Measurements from ENCODE around the gene PLAAT2.
A peak's percentile ranks its signal among the peaks of the same experiment; 100 is the strongest.
"Not testable (repeated sequence)": the region's sequence is repeated elsewhere in the genome, so short reads cannot be mapped to it uniquely, and the experiment has no call there.

The PLAAT2 gene

DNA sequence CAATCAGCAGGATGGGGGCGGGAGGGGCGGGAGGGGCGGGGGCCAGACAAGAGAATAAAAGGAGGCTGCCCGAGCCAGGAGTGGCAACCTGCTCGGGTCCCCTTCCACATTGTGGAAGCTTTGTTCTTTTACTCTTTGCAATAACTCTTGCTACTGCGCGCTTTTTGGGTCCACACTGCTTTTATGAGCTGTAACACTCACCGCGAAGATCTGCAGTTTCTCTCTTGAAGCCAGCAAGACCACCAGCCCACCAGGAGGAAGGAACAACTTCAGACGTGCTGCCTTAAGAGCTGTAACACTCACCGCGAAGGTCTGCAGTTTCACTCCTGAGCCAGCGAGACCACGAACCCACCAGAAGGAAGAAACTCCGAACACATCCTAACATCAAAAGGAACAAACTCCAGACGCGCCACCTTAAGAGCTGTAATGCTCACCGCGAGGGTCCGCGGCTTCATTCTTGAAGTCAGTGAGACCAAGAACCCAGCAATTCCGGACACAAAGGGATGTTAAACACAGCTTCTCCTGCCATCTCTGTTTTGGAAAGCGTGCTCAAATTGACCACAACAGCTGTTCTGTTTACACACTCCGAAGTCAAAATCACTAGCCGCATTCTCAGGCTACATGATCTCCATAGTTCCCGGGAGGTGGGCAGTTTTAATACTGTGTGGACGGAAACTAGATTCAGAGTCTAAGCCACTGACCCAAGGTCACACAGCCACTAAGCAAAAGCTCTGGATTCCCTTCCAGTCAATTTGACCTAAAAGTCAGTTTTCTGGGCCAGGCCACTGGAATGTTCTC lies 11.9 kb downstream of the PLAAT2 start:
- no peak overlapping the region for H3K27ac ChIP-seq
- DNase-seq (ENCODE audit: low read depth, low spot score): no peak

DNA sequence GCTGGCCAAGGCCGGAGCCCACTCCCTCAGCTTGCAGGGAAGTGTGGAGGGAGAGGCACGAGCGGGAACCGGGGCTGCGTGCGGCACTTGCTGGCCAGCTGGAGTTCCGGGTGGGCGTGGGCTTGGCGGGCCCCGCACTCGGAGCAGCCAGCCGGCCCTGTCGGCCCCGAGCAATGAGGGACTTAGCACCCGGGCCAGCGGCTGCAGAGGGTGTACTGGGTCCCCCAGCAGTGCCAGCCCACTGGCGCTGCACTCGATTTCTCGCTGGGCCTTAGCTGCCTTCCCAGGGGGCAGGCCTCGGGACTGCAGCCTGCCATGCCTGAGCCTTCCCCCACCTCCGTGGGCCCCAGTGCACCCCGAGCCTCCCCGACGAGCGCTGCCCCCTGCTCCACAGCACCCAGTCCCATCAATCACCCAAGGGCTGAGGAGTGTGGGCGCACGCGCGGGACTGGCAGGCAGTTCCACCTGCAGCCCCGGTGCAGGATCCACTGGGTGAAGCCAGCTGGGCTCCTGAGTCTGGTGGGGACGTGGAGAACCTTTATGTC lies 13.0 kb downstream of the PLAAT2 start:
- DNase-seq (ENCODE audit: low read depth, low spot score); H3K27ac ChIP-seq: not testable (repeated sequence)

DNA sequence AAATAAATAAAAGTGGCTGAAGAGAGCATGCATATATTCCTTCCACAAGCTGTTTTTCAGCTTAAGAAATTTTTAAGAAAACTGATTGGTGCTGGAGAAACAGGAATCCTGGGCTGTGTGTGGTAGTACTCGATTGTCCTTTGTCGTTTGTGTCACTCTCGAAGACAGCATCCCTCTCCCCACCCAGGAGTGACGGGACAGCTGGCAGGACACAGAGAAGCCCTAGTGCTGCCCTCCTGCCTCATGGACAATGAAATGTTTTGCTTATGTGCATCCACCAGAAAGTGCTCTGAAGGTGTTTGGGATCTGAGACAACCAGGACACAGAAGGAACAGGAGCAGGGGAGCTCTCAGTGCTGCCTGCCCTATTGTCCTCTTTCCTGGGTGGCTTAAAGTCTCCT lies 13.8 kb downstream of the PLAAT2 start:
- no peak for DNase-seq (ENCODE audit: low read depth, low spot score)
- no peak overlapping the region for H3K27ac ChIP-seq

DNA sequence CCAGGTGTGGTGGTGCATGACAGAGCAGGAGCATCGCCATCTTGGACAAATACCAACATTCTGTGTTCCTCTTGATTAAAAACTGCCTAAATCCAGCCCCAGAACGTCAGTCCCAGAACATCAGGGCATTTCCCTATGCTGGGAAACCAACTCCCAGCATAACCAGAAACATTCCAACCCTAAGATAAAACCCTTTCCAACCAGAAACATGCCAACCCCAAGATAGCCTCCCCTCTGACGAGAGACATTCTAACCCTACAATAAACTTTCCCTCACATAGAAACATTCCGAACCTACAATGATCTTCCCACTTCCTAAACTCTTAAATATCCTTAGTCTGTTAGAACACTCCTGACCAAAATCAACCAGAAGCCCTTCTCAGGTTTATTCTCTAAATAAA lies 15.0 kb downstream of the PLAAT2 start:
- no peak for DNase-seq (ENCODE audit: low read depth, low spot score)

DNA sequence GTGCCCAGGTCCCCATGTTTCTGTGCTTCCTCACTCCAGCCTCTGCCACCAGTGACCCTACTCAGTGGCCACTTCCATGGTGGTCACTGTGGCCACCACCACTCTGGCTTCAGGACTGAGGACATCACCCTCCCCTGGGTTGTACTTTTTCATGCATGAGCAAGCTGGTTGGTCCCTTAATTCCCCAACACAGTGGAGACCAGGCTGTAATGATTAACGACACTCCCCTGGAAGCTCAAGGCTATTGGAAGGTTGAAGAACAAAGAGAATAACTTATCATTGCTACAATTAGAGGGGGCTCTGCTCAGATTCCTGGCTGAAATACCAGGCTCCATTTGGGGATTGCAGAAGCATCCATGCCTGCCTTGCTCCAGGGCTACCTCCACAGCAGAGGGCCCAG lies 16.1 kb downstream of the PLAAT2 start:
- DNase-seq (ENCODE audit: low read depth, low spot score): no peak
- no peak overlapping the region for H3K27ac ChIP-seq

More for the DNA sequence above, 15.0 kb downstream of the PLAAT2 start:
- H3K27ac ChIP-seq: no peak overlapping the region

DNA sequence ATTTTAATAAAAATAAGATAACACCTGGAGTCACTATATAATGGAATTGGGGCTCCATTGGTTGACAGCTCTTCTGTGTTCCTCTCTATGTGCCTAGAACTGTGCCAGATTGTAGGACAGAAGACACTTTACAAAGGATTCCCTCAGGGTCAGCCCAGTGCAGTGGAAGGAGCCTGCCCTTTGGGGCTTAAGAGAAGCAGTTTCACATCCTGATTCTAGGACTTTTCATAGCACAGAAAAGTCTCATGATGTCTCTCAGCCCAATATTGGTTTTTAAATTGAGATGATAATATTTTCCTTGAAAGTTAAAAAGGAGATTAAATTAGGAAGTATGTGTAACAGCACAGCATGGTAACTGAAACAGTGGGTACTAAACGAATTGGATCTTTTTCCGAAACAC lies 19.5 kb downstream of the PLAAT2 start:
- DNase-seq (ENCODE audit: low read depth, low spot score): no peak
- H3K27ac ChIP-seq: no peak overlapping the region

DNA sequence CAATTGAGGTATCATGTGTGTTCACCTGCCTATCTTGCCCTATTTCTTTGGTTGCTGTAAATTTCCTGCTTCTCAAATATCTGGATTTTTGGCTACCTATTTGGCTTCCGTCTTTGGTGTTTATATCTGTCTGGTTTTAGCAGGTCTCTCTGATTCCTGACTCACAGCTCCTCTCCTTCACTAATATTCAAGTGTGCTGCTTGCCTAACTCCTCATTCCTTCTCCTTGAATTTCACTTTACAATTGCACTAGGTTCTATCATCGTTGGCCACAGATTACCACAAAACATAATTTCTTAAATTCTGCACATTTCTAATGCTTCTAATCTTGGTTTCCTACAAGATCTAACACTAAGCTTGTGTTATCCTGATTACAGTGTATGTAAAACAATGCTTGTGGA lies 20.7 kb downstream of the PLAAT2 start:
- H3K27ac ChIP-seq; DNase-seq (ENCODE audit: low read depth, low spot score): not testable (repeated sequence)

DNA sequence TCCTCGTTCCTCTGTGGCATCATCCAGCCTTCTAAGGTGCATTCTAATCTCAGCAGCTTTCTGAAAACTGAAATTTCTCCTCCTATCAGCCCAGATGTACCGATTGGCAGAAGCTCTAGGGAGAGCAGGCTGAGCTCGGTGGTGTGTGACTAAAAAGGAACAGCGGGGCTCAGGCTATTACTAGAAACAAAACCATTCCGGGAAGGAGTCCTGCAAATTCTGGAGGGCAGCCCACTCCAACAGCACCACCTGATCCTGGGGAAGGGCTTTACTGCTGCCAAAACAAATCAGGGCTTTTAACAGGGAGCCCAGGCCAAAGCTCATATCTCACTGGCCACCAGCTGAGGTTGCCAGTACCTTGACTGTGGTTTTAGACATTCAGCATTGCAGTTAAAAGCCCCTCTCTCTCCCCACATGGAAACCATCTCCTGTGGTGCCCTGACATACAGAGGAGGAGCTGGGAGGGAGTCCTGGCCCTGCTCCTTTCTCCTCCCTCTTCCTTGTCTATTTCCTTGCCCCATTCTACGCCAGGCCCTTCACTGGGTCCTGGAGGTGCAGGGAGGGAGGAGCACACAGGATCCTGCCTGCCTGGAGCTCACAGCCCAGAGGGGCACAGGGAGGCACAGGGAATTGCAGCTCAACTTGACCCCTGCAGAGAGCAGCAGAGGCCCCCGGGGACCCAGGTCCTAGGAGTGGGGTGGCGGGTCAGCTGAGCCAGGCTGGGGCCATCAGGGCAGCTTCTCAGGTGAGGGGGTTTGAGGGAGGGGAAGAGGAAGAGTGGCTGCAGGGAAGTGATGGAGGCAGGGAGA lies 25.7 kb downstream of the PLAAT2 start:
- no peak for DNase-seq (ENCODE audit: low read depth, low spot score)
- H3K27ac ChIP-seq: no peak overlapping the region

DNA sequence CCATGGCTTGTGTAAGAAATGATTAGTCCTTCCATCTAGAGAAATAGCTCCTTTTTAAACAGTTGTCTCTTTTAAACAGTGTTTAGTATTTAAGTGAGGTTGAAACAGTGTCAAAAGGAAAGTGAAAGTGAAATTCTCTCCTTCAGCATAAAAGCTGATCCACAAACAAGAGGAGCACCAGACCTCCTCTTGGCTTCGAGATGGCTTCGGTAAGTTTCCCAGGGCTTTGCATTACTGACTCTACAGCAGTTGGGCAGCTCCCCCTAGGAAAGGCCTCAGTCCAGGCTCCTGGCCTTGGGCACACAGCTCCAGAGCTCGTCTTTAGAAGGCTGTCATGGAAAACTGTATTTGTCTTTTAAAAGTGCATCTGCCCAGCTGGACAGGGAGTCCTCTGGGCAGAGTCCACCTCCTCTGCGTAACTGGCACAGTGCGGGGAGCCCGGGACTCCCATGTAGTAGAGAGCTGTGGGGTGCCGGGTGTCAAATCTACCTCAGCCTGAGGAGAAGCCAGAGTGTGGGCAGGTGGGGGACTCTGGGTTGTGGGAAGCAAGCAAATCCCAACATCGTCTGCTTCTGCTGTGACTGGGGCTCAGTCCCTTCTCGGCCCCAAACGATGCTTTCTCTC lies 26.4 kb downstream of the PLAAT2 start, which contains the start of gene PLAAT4:
PLAAT4 (plus strand) TSS at position 140 of the 624 bp plus-strand sequence; CDS start at position 201, 61 bp downstream.
- no peak for DNase-seq (ENCODE audit: low read depth, low spot score)
- H3K27ac ChIP-seq: no peak within 1 kb of the TSS

DNA sequence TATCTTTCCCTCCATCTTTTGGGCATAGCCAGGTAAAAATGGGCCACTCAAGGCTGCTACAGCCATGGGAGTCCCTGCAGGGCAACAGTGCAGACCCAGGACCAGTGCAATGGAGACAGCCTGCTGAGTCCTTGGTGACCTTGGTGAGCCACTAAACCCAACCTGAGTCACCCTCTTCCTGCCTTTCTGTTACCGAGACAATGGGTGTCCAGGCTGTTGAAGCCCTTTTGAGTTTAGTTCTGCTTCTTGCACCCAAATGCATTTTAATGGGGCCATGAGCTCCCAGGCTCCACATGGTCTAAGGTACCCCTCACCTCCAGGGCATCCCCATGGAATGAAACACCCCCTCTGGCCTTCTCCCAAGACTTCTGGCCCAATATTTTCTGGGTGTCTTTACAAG lies 27.4 kb downstream of the PLAAT2 start:
- DNase-seq (ENCODE audit: low read depth, low spot score): no peak
- H3K27ac ChIP-seq: no peak overlapping the region

DNA sequence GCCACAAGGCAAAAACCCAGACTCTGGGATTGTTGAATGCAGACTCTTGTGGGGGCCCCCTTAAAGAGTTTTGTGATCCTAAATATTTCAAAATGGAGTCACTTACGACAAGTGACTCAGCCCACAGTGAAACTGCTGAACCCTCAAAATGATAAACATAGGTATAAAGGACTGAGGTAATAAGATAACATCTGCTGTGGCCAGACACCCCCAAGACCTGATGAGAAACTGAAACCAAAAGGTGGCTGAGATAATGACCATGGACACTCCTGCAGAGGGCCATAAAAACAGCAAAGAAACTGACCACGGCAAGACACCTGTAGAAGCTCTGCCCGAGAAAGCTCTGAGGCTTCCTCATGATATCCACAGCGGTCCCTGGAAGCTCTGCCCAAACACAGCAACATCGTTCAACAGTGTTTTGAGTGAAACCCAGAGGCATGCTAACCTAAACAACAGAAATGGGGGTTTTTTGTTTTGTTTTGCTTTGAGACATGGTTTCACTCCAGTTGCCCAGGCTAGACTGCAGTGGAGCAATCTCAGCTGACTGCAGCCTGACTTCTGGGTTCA lies 28.2 kb downstream of the PLAAT2 start:
- no peak for DNase-seq (ENCODE audit: low read depth, low spot score)
- H3K27ac ChIP-seq: no peak overlapping the region

DNA sequence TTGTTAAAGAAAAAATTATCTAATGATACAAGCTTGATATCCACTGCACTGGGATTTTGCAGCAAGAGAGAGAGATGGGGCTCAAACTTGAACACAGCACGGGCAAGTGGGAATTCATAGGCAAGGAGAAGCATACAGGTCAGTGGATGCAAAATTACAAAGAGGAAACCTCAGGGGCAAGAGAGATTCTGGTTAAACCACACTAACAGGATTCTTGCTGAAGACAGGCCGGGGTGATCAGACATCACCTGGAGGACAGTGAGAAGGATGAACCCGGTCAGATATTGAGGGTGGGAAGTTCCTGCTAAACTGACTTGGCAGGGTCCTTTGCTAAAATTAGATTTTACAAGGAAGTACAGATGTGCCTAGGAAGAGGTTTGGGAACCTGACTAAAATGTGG lies 29.1 kb downstream of the PLAAT2 start:
- H3K27ac ChIP-seq: no peak overlapping the region
- no peak for DNase-seq (ENCODE audit: low read depth, low spot score)

DNA sequence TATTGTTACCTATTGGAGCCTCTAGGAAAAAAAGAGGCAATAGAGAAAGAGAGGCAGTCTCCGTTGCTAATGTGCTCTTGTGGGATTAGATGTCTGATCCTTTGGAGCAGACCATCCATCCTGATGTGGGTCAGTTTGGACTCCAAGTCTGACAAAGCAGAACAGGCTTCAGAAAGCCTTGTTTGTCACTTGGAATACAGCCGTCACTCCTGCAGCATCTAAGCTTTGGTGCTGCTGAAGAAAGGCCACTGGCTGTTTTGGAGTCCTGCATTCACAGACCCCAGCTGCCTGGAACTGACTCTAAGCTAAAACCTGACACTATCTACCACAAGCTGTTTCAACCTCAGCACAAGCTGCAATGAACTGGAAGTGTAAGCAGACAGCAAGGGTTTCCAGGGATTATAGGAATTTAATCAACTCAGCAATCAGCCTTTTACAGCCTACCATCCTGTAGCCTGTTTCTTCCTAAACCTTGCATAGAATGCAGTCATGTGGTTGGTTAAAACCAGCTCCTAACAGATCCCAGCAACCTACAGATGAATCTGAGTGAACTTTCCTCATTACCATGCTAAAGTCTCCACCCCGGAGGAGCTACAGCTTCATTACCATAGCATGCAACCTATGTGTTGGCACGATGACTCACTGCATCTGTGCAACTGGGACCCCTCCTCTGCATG lies 30.2 kb downstream of the PLAAT2 start:
- no peak for DNase-seq (ENCODE audit: low read depth, low spot score)
- no peak overlapping the region for H3K27ac ChIP-seq

DNA sequence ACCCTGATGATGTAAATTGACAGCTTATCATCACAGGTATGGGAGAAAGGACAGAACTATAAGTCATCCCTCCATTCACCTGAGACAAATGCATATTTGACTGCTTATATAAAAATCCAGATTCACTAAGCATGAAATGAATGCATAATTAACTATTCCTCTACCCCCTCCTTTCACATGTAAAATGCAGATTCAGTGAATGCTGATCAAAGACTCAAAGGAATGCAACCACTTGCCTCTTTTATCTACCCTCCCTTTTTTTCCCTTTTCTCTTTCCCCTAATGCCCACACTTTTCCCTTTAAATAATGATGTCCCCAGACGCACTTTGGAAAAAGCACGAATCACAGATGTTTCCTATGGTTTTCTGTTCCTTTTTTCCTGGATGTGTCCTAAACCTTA lies 31.1 kb downstream of the PLAAT2 start:
- no peak for DNase-seq (ENCODE audit: low read depth, low spot score)

DNA sequence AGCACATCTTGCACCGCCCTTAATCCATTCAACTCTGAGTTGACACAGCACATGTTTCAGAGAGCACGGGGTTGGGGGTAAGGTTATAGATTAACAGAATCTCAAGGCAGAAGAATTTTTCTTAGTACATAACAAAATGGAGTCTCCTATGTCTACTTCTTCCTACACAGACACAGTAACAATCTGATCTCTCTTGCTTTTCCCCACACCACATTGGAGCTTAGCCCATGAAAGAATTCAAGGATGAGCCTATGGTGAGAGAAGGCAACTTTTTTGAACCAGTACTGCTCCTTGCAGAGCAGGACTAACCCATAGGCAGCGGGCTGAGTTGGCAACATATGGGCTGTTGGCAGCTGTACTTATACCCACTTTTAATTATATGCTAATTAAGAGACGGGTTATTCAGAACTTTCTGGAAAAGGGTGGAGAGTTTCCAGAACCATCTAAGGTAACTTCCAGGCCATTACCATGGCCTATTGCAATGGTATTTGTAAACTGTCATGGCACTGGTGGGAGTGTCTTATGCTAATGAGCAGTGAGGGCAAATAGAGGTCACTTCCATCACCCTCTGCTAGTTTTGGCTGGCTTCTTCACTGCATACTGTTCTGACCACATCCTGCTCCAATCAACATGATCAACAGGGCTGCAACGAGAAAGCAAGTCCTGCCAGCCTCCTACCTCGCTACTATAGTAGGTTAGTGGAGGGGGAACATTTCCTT lies 31.9 kb downstream of the PLAAT2 start:
- DNase-seq (ENCODE audit: low read depth, low spot score): peak; percentile 76
- H3K27ac ChIP-seq: peak overlapping the region; percentile 53

More for the DNA sequence above, 31.1 kb downstream of the PLAAT2 start:
- no peak overlapping the region for H3K27ac ChIP-seq

DNA sequence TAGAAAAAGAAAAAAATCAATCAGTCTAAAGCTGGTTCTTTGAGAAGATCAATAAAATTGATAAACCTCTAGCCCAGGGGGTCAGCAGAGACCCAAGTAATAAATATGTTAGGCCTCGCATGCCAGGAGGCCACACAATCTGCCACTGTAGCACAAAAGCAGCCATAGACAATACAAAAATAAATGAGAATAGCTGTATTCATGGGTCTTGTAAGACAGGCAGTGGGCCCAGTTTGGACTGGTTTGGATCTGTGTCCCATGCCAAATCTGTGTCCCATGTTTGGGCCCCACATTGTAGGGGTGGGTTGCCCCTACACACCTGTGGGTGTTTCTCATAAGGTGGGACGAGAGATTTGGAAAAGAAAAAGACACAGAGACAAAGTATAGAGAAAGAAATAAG lies 33.2 kb downstream of the PLAAT2 start:
- no peak for DNase-seq (ENCODE audit: low read depth, low spot score)
- peak overlapping the region; percentile 60 for H3K27ac ChIP-seq

DNA sequence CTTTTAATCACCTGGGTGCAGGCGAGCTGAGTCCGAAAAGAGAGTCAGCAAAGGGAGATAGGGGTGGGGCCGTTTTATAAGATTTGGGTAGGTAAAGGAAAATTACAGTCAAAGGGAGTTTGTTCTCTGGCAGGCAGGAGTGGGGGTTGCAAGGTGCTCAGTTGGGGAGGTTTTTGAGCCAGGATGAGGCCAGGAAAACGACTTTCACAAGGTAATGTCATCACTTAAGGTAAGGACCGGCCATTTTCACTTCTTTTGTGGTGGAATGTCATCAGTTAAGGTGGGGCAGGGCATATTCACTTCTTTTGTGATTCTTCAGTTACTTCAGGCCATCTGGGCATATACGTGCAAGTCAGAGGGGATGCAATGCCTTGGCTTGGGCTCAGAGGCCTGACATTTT lies 33.8 kb downstream of the PLAAT2 start:
- H3K27ac ChIP-seq: peak overlapping the region; percentile 60
- not testable (repeated sequence) for DNase-seq (ENCODE audit: low read depth, low spot score)

DNA sequence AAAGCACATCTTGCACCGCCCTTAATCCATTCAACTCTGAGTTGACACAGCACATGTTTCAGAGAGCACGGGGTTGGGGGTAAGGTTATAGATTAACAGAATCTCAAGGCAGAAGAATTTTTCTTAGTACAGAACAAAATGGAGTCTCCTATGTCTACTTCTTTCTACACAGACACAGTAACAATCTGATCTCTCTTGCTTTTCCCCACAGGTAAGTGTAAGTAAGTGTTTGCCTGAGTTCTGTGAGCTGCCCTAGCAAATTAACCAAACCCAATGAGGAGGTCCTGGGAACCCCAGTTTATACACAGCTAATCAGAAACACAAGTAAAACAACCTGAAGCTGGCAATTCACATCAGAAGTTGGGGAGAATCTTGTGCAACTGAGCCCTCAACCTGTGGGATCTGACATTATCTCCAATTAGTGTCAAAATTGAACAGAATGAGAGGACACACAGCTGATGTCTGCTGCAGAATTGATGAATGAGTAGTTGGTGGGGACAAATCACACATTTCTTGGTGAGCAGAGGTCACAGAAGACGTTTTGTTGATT lies 34.4 kb downstream of the PLAAT2 start:
- H3K27ac ChIP-seq: peak overlapping the region; percentile 60
- DNase-seq (ENCODE audit: low read depth, low spot score): not testable (repeated sequence)

DNA sequence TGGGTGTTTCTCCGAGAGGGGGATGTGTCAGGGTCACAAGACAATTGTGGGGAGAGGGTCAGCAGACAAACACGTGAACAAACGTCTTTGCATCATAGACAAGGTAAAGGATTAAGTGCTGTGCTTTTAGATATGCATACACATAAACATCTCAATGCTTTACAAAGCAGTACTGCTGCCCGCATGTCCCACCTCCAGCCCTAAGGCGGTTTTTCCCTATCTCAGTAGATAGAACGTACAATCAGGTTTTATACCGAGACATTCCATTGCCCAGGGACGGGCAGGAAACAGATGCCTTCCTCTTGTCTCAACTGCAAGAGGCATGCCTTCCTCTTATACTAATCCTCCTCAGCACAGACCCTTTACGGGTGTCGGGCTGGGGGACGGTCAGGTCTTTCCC lies 35.0 kb downstream of the PLAAT2 start:
- peak overlapping the region; percentile 60 for H3K27ac ChIP-seq
- not testable (repeated sequence) for DNase-seq (ENCODE audit: low read depth, low spot score)
